Measurements from ENCODE around the gene MTHFD1L.
"Not testable (repeated sequence)": the region's sequence is repeated elsewhere in the genome, so short reads cannot be mapped to it uniquely, and the experiment has no call there.

DNA sequence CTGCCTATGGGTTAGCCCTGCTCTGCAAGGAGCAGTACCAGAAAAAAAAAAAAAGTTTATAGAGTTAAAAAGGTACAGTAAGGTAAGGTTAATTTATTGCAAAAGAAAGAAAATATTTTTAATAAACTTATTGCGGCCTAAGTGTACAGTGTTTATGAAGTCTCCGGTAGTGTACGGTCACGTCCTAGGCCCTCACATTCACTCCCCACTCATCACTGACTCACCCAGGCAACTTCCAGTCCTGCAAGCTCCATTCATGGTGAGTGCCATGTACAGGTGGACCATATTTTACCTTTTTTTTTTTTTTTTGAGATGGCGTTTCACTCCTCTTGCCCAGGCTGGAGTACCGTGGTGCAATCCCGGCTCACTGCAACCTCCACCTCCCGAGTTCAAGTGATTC lies 258.1 kb downstream of the MTHFD1L start:
- TF ChIP-seq, protein P1, sequence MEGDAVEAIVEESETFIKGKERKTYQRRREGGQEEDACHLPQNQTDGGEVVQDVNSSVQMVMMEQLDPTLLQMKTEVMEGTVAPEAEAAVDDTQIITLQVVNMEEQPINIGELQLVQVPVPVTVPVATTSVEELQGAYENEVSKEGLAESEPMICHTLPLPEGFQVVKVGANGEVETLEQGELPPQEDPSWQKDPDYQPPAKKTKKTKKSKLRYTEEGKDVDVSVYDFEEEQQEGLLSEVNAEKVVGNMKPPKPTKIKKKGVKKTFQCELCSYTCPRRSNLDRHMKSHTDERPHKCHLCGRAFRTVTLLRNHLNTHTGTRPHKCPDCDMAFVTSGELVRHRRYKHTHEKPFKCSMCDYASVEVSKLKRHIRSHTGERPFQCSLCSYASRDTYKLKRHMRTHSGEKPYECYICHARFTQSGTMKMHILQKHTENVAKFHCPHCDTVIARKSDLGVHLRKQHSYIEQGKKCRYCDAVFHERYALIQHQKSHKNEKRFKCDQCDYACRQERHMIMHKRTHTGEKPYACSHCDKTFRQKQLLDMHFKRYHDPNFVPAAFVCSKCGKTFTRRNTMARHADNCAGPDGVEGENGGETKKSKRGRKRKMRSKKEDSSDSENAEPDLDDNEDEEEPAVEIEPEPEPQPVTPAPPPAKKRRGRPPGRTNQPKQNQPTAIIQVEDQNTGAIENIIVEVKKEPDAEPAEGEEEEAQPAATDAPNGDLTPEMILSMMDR (IDR thresholded peaks at IDR 0.05; ENCODE audit: extremely low read depth in 1 of 2, insufficient read depth in 1 of 2, low read depth in 1 of 2, low read length in 2 of 2): not testable (repeated sequence)
- not testable (repeated sequence) for TF ChIP-seq POLR2AphosphoS5 (IDR thresholded peaks at IDR 0.05; ENCODE audit: insufficient read depth, low read depth, low read length); POLR2A (IDR thresholded peaks at IDR 0.05; ENCODE audit: low read depth, low read length); EZH2 (IDR thresholded peaks at IDR 0.05; ENCODE audit: borderline replicate concordance, low read depth, low read length, severe bottlenecking); MAX (IDR thresholded peaks at IDR 0.05; ENCODE audit: insufficient read depth, insufficient read length); JUN (IDR thresholded peaks at IDR 0.05; ENCODE audit: borderline replicate concordance, insufficient read depth, insufficient read length, low read depth); FOS (IDR thresholded peaks at IDR 0.05; ENCODE audit: borderline replicate concordance, insufficient read depth, low read length); MYC (IDR thresholded peaks at IDR 0.05; ENCODE audit: low read depth, low read length); GATA2 (IDR thresholded peaks at IDR 0.05; ENCODE audit: insufficient read depth, insufficient read length, low read depth, low read length)
